Muscle of back (tissue), 13 donors: ENCODE data around the gene OSTF1. TPM values are rescaled to one million over a fixed set of nuclear protein-coding genes. Genes with fewer than 3 reads are reported as not detected.

Source experiments
- DNase-seq, 3 donors: peaks; one replicate each; pipeline versions ENCODE4 v3.0.0 to v3.0.0-alpha.2; 2013
- long read RNA-seq, 9 donors: transcript quantifications; one replicate each; lab custom pipeline, GENCODE V29; 2026
- polyA plus RNA-seq, 10 donors: library from polyadenylated mRNA; unstranded; fragments of 120-200 nt; gene quantifications; one replicate each; pipeline ENCODE4 v1.2.1, GENCODE V29; 2013; ENCODE audit not compliant: insufficient read length in 10 of 10

OSTF1 gene, protein sequence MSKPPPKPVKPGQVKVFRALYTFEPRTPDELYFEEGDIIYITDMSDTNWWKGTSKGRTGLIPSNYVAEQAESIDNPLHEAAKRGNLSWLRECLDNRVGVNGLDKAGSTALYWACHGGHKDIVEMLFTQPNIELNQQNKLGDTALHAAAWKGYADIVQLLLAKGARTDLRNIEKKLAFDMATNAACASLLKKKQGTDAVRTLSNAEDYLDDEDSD
- polyA plus RNA-seq: 10 to 100 TPM; 18.4 to 25.4 (median 21.0) TPM
- long read RNA-seq, donor 1, transcript OSTF1-201 (10 exons, 1,319 nt): major isoform, 7 of 14 reads
- long read RNA-seq, donor 1, partial matches to known transcripts: 7 of 14 reads
- long read RNA-seq, donor 1, other reads (novel, unspliced or antisense): 0 of 14 reads
- long read RNA-seq, donor 2, partial matches to known transcripts: 0 of 4 reads
- long read RNA-seq, donor 2, other reads (novel, unspliced or antisense): 0 of 4 reads
- long read RNA-seq, donor 3: 0 reads
- long read RNA-seq, donor 4, transcript OSTF1-201 (10 exons, 1,319 nt): major isoform, 8 of 8 reads
- long read RNA-seq, donor 4, partial matches to known transcripts: 0 of 8 reads
- long read RNA-seq, donor 4, other reads (novel, unspliced or antisense): 0 of 8 reads
- long read RNA-seq, donor 5, transcript OSTF1-201 (10 exons, 1,319 nt): major isoform, 8 of 8 reads
- long read RNA-seq, donor 5, partial matches to known transcripts: 0 of 8 reads
- long read RNA-seq, donor 5, other reads (novel, unspliced or antisense): 0 of 8 reads
- long read RNA-seq, donor 6, transcript OSTF1-201 (10 exons, 1,319 nt): major isoform, 9 of 9 reads
- long read RNA-seq, donor 6, partial matches to known transcripts: 0 of 9 reads
- long read RNA-seq, donor 6, other reads (novel, unspliced or antisense): 0 of 9 reads
- long read RNA-seq, donor 7, partial matches to known transcripts: 0 of 4 reads
- long read RNA-seq, donor 7, other reads (novel, unspliced or antisense): 0 of 4 reads
- long read RNA-seq, donor 8, partial matches to known transcripts: 0 of 3 reads
- long read RNA-seq, donor 8, other reads (novel, unspliced or antisense): 0 of 3 reads
- long read RNA-seq, donor 9: 0 reads

DNA sequence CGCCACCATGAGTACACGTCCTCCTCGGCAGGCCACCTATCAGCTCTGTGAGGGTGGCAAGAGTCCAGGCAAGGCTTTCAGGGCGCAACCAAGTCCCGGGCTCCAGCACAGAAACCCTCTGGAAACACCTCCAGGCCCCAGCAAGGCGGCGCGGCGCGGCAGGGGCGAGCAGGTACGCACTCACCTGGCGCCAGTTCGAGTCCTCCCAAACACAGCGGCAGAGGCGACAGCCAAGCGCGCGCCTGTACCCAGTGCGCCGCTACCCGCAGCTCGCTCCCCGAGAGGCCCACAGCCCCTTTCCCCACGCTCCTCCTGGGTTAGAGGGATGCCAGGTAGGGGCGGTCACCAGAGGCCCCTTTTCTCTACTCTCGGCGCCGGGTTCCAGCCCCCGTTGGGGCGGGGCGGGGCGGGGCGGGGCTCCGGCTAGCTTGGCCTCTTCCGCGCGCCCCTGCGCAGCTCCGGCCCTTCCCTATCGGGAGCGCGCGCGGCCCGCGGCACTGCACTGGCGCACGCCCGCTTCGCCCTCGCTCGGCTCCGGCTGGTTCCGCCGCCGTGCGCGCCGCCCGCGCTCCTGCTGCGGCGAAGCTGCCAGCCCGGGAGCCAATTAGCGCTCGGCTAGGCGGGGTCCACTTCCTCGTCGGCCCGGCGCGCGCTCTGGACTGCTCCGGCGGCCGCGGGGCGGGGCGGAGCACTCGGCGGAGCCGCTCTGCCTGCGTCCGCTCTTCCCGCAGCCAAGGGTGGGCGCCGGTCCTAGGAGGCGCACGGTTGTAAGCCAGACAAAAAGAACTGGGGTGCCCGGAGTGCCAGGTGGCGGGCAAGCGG, at the start of gene OSTF1, which contains the start of gene NMRK1:
TSS of gene OSTF1 (plus strand) at position 691 of the 822 bp plus-strand sequence. CDS start 179 bp downstream, outside the sequence.
TSS of gene NMRK1 (minus strand) at position 332 of the 822 bp plus-strand sequence. CDS start 5,040 bp downstream, outside the sequence.
- DNase-seq: peak; percentile 97 to 98 (median 97)

DNA sequence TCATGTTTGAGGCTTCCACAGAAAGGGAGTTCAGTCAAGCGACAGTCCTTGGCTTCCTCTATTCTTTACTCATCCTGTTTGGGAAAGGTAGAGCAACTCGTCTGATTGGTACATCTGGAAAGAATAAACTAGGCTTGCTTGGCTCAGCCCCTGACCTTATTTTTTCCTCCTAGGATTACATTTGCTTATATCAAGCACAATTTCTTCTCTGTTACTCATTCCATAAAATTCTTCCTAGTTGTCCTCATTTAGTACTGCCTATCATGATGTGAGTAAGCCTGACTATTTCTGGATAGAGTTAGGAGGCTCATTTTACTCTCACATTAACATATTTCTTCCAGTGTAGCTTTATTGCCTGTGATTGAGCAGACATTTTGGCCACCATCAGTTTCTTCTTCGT, 49.3 kb upstream of the OSTF1 start:
- peak; percentile 7 to 83 (median 22) for DNase-seq

GRCh38 chr9:75039801-75040200, 48.5 kb upstream of the OSTF1 start:
- DNase-seq: no peak

DNA sequence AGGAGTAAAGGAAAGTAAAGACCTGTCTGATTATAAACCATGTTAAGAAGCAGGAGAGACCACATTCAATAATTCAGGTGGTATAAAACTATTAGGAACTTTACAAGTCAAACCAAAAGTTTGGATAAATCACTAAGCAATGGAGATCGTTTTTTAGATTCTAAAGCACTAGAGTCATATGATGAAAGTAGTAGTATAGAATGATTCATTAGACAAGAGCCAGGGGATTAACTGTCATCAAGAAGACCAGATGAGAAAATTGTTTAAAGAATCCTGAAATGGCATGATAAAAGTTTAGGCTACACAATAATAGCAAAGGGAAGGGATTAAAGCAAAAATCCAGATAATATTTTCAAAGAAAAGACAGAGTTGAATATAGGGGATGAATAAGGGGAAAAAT, 47.3 kb upstream of the OSTF1 start:
- no peak for DNase-seq

DNA sequence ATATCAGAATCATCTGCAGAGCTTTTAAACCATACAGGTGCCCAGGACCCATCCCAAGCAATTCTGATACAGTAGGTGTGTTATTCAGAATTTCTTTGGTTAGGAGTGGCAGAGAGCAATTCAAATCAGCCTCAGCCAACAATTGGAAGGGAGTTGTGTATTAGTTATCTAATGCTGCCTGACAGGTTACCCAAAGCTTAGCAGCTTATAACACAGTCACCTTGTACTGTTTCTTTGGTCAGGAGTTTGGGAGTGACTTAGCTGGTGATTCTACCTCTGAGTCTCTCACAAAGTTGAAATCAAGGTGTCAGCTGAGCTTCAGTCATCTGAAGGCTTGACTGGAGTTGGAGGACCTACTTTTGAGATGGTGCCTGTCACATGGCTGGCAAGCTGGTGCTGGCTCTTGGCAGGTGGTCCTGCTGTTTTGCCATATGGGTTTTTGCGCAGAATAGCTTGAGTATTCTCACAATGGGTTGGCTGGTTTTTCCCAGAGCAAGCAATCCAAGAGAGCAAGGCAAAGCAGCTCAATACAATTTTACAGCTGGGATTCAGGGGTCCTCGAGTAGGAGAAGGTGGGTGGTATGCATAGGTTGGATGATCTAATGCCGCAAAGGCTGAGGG, 41.5 kb upstream of the OSTF1 start:
- no peak for DNase-seq

GRCh38 chr9:75047506-75047905, 40.8 kb upstream of the OSTF1 start:
- DNase-seq: no peak

- DNase-seq: no peak
These were observed 37.0 kb upstream of the OSTF1 start for GRCh38 chr9:75051285-75051684.

- DNase-seq: no peak
These were observed 34.4 kb upstream of the OSTF1 start for GRCh38 chr9:75053869-75054268.

DNA sequence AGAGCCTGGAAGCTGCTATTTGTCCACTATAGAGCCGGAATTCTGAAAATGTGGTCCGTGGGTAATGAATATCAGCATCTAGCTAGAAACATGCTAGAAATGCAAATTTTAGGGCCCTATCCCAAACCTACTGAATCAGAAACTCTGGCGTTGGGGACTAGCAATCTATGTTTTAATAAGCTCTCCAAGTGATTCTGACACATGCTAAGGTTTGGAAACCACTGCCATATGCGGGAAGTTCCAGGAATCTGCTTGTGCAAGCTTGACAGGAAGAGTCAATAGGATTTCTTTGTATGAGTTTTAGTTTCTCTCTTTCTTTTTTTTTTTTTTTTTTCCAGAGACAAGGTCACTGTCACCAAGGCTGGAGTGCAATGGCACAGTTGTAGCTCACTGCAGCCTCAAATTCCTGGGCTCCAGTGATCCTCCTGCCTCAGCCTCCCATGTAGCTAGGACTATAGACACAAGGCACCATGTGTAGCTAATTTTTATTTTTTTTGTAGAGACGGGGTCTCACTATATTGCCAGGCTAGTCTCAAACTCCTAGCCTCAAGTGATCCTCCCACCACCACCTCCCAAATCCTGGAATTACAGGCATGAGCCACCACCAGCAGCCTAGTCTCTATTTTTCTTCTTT, 33.8 kb upstream of the OSTF1 start:
- DNase-seq: no peak

DNA sequence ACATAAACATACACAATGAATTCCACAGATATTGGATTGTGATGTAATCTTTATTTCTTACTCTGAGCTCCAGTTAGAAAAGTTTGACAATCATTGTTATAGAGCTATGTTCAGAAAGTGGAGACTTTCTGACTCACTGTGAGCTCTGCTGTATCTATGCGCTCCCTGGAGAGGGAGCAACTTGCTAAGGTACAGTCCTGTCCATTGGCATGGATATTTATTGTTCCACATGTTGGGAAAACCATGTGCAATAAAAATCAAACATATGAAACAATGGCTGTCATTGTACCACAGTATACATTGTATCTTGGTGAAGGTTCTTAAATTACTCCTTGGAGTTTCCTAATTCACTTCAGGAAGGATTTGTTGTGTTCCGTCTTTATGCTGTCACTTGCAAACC, 27.1 kb upstream of the OSTF1 start:
- no peak for DNase-seq

GRCh38 chr9:75063556-75064305, 24.6 kb upstream of the OSTF1 start:
- DNase-seq: peak in 1 of 3 donors; percentile 32

DNA sequence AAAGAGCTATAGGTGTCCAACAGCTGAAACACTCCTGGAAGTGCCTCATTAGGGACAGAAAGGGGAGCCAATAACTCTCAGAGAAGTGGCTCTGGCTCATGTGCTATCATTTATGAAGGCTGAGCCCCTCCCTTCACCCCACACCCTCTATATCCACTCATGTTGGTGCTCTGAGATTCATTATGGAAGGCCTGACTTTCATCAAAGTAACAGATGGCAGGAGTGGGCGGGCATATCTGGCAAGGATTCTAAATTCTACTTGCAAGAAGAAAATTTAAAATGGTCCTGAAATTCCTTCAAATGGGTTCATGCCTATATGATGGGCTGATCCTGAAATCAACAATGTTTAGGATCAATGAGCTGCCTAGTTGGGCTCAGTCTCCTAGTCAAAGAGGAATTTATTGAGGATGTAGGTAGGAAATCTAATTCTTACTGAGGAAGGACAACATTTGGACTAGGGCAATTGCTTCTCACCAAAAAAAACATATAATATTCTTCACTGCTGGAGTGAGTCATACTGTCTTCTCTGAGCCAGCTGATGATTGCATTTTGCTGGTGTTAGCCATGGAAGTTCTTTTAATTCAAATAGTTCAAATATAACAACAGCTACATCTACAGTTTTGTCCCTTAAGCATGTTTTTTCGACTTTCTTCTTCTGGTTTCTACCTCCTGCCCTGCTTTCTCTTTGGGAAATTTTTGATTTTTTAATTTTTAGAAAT, 23.8 kb upstream of the OSTF1 start:
- no peak for DNase-seq

GRCh38 chr9:75065510-75065909, 22.8 kb upstream of the OSTF1 start:
- DNase-seq: no peak

- no peak for DNase-seq
These were observed 20.4 kb upstream of the OSTF1 start for GRCh38 chr9:75067894-75068293.

DNA sequence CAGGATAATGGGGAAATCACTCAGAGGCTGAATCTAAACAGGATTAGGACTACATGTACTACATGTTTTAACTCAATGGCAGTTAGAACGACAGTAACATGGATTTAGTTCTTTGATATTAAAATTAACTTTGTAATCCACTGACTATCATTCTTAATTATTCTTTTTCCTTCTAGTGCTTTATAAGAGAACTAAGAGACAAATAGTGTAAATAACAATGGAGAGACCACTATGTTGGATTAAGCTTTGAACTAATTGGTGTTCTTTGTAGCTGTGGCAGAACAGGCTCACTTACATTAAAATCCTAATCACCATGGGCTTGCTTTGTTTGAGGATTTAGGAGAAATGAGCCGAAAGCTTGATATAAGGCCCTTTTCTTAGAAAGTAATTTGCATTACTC, 19.1 kb upstream of the OSTF1 start:
- DNase-seq: no peak

DNA sequence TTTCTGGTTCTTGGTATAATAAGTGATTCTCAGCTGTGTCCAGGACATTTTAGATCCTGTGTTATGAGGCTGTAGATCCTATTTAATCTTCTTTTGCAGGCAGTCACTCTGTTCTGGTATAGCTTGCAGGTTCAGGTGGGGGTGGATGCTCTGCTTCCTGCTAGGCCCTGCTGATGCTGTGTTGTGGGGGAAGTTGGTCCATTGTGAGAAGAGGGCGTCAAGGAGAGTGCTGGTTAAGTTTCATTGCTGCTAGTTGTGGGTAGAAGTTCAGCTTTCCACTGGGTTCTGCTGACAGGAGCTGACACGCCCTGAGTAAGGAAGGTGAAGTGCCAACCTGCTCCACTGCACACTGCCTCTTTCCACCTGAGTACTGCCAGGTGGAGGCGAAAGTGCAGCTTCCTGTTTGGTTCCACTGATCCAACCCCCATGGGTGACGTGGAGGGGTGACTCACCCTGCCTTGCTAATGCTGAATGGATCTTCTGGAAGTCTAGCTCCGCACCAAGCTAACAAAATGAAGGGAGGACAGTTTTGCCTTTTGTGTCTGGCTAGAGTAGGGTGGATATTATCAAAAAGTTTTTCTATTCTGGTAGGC, 16.7 kb upstream of the OSTF1 start:
- DNase-seq: no peak

- no peak for DNase-seq
These were observed 15.4 kb upstream of the OSTF1 start for GRCh38 chr9:75072895-75073294.

DNA sequence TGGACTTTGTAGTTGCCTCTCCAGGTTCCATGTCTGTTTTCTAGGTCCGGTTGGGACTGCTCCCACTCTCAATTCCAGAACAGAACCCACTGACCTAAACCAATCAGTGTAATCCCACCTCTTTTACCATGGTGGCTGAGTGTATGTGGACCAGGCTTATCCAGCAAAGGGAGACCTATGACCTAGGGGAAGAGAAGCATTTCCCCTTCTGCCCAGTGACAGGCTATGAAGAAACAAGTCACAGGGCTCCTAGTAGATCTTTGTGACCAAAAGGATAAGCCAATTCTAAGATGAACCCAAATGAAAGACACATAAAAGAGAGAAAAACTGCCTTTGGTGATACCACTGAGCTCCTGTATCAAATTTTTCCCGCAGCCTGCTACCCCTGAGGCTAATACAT, 6.7 kb upstream of the OSTF1 start:
- DNase-seq: no peak
